Occipital lobe (tissue), 2 donors: Measurements from ENCODE around the gene SLC29A2. TPM values are rescaled to one million over a fixed set of nuclear protein-coding genes. Genes with fewer than 3 reads are reported as not detected.
"Not testable (repeated sequence)": the region's sequence is repeated elsewhere in the genome, so short reads cannot be mapped to it uniquely, and the experiment has no call there.

Source experiments
- DNase-seq: peaks from one replicate; lab custom pipeline; 2025; lab: John Stamatoyannopoulos, UW
- total RNA-seq: library from RNA; depleted of rRNA; stranded (reverse); fragments of >200 nt; gene quantifications from one replicate; pipeline ENCODE4 v1.2.3, GENCODE V29; 2014

Gene SLC29A2
- total RNA-seq, 1 donor from 2014 or later, result 1.4 TPM

- DNase-seq, result not testable (repeated sequence)
Measured at GRCh38 chr11:66350560-66351235, 20.9 kb downstream of the SLC29A2 start.

GRCh38 chr11:66349084-66349386 is 22.5 kb downstream of the SLC29A2 start:
- no peak for DNase-seq

DNA sequence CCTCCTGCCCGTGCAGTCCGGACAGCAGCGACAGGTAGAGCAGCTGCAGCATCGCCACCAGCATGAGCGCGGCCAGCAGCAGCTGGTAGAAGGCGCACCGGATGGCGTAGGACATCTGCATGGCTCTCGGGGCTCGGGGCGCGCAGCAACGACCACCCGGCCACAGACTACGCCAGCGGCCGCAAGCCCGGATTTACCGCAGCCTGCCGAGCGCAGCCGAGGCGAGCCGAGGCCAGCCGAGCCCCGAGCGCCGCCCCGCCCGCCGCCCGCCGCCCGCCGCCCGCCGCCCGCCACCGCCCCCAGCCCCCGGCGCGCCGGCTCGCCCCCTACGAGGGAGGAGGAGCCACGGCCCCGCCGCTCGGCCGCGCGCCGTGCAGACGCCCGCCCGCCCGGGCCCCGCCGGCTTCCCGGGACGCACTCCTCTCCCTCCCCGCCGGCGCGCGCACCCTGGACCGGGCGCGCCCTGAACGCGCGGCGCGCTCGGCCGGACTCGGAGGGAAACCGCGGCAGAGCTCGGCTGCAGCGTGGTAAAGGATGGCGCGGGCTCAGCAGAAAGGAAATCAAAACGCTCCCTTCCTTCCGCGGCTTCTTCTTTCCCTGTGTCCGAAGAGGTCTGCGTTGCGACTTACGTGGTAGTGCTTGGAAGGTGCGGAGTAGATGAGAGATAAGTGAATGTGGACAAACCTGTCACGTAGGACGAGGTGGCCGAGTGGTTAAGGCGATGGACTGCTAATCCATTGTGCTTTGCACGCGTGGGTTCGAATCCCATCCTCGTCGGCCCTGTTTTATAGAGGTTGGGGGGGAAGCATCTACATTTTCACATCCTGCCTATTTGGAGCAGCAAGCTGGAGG is 23.9 kb downstream of the SLC29A2 start, which contains the start of gene B4GAT1:
Gene B4GAT1, minus strand, starts transcription at position 205 of the 852 bp plus-strand sequence. Its CDS starts 84 bp downstream, at position 121.
- DNase-seq, result peak; percentile 83

DNA sequence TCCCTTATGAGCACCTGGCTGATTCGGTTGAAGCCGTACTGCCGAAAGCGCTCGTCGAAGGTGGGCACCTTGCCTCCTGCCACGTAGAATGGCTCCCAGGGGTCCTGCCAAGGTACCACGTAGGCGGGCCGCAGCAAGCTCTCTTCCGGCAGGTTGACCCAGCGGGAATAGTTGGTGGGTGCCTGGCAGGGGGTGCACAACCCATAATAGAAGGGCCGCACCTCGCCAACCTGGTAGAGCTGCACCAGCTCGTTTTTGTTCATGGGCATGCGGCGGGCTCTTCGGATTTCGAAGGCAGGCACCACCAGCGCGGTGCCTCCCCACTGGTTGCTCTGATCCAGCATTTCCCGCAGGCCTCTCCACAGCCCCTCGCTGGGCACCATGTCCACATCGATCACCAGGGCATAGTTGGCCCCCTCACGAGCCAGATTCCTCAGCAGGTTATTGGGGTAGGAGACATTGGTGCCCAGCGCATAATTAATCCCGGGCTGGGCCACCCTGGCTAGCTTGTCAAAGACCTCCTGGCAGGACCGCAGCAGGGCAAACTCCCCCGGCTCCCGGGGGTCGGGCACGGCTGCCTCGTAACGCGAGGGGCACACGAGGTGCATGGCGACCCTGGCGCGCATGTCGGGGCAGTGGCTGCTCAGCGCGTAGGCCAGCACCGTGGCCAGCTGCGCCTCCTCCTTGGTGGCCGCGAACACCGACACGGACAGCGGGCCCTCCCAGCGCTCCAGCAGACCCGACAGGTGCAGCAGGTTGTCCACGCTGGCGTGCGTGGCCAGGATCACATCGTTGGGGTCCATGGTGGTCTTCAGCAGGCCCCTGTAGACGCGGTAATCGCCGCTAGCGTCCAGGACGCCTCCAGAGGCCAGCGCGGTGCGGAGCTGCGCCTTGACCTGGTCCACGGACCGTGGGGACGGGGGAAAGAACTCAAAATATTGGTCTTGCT is 24.8 kb downstream of the SLC29A2 start:
- no peak for DNase-seq

DNA sequence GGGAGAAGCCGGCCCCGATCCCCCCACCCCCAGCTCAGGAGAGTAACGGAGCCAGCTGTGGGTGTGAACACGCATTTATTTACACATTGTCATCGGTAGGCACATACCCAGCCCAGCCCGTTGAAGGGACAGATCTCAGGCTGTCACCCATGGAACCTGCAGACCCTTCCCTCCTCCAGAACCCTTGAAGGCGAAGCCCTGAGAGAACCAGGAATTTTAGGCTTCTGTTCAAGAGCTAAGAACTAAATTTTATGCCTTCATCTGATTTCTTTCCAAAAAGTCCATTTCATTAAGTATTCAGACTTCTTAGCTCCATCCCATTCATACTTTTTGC is 26.3 kb downstream of the SLC29A2 start:
- no peak for DNase-seq

GRCh38 chr11:66344550-66345315 is 26.8 kb downstream of the SLC29A2 start, which contains the start of gene BRMS1:
BRMS1 (minus strand) TSS chr11:66345104; CDS start chr11:66342234, 2,870 bp downstream.
- DNase-seq, result peak; percentile 95

- DNase-seq, result no peak
Measured at GRCh38 chr11:66343176-66343575, 28.4 kb downstream of the SLC29A2 start.

- DNase-seq, result no peak
Measured at GRCh38 chr11:66341502-66342126, 29.9 kb downstream of the SLC29A2 start.

- DNase-seq, result no peak
Measured at GRCh38 chr11:66340596-66341501, 30.7 kb downstream of the SLC29A2 start.

GRCh38 chr11:66339686-66340483 is 31.7 kb downstream of the SLC29A2 start:
- DNase-seq, result no peak

- DNase-seq, result no peak
Measured at GRCh38 chr11:66339162-66339675, 32.3 kb downstream of the SLC29A2 start.

DNA sequence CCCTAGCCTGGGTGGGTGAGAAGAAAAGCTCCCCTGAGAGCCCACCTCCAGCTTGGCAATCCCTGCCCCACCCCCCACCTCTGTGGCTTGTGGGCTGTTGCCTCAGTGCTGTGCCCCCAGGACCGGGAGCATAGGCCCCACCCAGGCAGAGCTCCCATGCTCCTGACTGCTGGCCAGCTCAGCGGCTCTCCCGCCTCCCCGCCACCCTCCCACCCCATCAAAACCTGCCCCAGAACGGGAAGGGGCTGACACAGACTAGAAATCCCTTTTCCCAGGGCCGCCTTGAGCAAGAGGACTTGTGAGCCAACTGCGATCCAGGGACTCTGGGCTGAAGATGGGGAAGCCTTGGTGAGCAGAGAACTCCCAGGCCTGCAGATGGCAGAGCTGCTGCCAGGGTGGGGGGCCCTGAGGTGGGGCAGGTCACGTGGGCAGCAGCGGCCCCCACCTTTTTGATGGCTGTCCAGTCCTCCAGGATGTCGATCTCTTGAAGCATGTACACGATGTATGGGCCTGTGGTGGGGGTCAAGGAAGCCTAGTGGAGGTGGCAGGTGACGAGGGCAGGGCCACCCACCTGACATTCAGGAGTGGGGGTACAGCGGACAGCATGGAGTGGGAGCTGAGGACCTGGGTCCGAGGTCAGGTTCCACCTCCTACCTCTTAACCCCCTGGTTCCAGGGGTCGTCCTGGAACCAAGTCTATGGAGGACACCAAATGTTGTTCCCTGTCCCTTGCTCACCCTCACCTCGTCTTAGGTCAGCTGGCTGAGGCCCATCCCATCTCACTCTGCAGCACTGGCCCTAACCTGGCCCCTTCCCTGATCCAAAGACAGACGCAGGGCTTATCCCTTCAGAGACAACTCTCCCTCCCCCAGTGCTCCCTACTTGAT is 33.0 kb downstream of the SLC29A2 start:
- no peak for DNase-seq

GRCh38 chr11:66337103-66337899 is 34.3 kb downstream of the SLC29A2 start:
- DNase-seq, result no peak

- peak; percentile 72 for DNase-seq
Measured at GRCh38 chr11:66336234-66337102, 35.1 kb downstream of the SLC29A2 start, which contains the start of gene RIN1. RIN1 (minus strand) TSS chr11:66336434; CDS start chr11:66336402, 32 bp downstream.

GRCh38 chr11:66335531-66336233 is 35.9 kb downstream of the SLC29A2 start:
- no peak for DNase-seq
